Measurements from ENCODE around the gene FOXJ1. TPM values are rescaled to one million over a fixed set of nuclear protein-coding genes. Genes with fewer than 3 reads are reported as not detected.

FOXJ1 gene
- total RNA-seq, 1 donor from 2014 or later, result 0.82 TPM

DNA sequence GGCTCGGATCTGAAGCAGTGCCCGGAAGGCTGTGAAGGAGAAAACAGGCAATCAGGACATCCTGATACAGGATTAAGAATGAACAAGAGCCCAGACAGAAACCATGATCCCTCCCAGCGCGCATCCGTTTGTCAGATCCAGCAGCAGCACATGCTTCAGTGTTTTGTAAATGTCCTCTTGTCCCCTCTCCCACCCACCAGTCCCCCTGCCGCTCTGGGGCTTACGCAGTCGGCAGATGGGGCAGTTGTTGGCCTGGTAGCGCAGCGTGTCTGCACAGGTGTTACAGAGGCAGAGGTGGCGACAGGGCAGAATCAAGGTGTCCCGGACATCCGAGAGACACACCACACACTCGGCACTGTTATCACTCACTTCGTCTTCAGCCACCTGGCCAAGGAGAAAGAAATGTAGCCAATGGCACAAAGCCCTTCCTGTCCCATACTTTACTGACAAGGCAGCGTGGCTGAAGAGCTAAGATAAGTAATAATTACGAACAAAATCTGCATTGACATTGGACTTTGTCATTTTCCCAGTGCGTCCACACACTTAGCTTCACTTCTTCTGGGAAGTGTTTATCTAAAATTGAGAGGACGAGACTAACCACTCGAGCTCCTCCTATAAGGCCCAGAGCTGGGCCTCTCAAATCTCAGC lies 20.7 kb upstream of the FOXJ1 start:
- FAIRE-seq, result no peak
- DNase-seq (ENCODE audit: low spot score in 2 of 2), result no peak

DNA sequence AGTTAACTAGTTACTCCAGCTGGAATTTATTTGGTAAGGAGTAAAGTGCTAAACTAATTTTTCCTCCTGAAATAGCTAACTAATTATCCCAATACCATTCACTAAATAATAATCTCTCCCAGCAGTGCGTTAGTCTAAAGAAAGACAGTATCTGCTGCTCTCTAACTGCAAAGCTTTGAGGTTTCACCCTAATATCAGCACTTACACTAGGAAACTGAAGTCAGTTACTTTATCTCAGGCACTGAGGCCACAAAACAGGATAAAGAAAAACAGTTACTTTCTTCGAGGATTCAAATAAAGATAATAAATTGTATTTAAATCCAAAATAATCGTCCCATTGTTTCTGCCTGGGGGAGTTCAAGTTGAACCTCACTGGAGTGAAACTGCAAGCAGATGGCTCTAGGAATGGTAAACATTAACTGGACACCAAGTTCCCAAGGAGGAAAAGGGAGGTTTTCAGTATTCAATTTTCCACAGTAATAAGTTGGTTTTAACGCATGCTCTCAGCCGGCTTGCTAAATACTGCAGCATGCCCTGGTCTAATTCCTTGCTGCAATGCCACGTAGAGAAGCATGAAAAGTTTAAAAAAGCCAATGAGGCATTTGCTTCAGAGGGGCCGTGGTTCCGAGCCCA lies 20.0 kb upstream of the FOXJ1 start:
- DNase-seq (ENCODE audit: low spot score in 2 of 2) (no peak), FAIRE-seq (no peak)

DNA sequence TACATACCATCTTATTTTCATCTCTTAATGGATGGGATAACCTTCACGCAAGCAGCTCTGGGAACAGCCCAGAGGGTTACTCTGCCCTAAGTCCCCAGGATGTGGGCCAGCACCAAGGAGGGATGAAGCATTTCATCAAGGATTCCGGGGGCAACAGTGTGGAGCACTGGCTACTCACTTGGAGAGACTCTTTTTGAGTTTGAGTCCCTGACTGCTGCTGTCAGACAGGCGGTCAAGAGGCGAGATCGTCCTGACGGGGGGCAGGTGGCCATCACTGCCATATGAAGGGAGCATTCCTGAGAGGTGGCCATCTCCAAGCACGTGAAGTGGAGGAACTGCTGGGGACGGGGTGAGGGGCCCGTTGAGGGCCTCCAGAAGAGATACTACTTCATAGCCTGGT lies 18.1 kb upstream of the FOXJ1 start:
- DNase-seq (ENCODE audit: low spot score in 2 of 2) (no peak), FAIRE-seq (no peak)

DNA sequence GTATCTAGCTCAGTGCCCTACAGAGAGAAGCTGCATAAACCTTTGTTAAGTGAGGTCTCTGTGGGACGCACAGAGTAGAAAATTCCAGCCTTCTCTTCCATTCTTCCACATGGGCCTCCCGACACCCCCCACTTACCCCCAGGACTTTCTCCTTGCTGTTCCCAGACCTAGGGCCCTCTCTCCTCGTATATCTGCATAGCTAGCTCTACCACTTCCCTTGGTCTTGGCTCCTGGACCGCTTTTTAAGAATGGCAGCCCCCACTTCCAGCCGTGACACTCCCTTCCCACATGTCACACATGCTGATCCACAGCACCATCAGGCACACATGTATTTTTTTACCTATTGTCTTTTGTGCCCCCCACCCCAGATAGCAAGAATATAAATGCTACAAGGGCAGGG lies 16.7 kb upstream of the FOXJ1 start:
- FAIRE-seq (no peak), DNase-seq (ENCODE audit: low spot score in 2 of 2) (no peak)

DNA sequence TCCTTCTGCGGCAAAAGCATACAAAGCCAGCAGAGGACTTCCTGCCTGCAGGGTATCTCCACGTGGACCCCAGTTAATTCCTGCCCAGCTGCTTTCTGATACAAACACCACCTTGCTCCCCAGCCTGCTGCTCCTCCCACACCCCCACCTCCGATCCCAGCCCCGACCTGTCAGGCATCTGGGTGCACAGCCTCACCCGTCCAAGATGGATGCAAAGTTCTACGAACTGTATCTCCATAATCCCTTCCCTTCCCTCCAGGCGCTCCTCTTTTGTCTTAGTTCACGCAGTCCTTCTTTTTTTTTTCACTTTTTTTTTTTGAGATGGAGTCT lies 15.6 kb upstream of the FOXJ1 start:
- DNase-seq (ENCODE audit: low spot score in 2 of 2) (no peak), FAIRE-seq (no peak)

DNA sequence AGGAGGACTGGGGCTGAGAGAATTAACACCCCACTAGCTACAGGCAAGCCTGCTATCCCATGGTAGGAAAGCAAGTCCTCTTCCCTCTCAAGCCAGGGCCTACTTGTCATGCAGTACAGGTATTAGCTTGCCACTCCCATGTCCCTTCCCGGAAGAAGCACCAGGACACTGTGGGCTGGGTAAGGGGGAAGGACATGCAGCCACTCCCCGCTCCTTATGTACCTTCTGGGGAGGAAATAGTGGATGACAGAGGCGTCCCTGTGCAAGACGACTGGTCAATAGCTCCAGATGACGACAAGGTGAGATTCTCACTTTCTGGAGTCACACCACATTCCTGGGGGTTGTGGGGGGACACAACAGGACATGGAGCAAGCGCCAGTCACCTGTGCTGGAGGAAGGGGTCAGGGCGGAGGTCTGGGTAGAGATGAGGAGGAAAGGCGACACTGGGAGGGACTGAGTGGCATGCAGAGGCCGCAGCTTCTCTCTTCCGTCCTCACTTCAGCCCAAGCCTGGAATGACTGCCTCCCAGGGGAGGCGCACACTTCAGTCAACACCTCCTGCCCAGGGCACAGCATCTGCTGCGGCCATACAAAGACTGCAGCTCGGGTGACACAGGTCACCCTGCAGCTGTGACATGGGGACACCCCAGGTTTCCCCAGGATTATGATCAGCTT lies 15.1 kb upstream of the FOXJ1 start:
- DNase-seq (ENCODE audit: low spot score in 2 of 2) (no peak), FAIRE-seq (no peak)

DNA sequence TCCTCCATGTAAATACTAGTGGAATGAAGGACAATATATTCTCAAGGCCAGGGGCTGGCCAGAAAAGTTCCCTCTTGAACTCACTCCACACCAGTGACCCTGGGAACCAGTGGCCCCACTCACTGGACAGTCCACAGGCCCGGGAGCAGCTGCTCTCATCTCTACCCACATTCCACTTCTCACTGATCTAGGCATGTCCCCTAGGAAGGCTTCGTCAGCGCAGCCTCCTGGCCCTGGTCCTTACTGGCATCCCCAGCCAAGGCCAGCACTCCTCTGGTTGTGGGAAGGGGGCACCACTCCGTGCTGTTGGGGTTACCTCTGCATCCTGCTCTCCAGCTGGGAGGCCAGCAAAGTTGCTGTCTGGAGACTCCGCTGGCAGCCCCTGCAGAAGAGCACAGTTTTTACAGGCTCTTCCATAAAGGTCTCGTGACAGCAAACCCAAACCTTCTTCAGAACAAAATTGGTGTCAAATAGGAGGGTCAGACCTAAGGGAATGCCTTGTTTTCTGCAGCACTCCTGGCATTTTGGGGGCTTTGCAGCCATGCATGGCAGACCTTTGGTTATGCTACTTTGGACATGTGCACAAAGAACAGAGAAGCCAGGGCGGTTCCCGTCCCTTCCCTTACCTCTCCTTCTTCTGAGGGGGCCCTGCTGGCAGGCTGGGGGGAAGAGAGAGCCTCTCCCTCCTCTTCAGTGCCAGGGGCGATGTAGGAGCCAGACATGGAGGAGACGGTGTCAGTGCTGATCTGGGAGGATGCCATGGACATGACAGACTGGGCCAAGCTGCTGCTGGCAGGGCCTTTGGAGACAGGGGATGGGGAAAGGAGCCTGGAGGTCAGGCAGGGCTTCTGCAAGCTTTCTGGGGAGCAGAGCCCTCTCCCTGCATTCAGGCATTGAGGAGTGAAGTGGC lies 14.1 kb upstream of the FOXJ1 start:
- FAIRE-seq (no peak), DNase-seq (ENCODE audit: low spot score in 2 of 2) (no peak)

DNA sequence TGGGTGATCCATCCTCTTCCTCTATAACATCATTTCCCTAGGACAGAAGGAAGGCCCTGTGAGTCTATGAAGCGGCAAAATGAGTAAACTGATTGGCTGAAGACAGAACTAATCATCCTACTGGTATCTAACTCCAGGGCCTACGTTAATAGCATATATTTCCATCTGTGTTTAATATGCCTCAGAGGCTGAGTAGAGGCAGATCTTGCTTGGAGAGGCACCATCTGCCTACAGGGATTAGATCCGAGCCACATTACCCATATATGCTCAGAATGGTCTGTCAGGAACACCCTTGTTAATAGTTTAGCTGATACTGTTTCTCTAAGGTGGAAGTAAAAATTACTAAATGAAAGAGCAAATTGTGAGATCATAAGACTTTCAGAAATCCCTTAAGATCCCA lies 13.2 kb upstream of the FOXJ1 start:
- DNase-seq (ENCODE audit: low spot score in 2 of 2), result no peak
- no peak for FAIRE-seq

DNA sequence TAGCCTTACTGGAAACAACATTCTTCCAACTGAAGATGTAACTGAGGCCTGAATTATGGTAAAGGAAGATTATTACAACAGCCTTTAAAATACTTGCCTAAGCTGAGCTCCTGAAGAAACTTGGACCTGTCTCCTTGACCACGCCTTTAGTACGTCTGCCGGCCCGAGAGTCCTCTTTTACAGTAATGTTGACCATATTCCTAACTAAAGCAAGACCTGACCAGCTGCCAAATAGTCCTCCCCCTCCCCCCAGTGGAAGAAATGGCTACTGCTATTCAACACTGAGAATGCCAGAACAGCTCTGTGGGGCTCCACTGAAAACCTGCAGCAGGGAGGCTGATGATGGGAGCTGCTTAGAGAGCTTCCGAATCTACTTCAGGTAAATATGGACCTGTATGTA lies 12.6 kb upstream of the FOXJ1 start:
- DNase-seq (ENCODE audit: low spot score in 2 of 2) (no peak), FAIRE-seq (no peak)

DNA sequence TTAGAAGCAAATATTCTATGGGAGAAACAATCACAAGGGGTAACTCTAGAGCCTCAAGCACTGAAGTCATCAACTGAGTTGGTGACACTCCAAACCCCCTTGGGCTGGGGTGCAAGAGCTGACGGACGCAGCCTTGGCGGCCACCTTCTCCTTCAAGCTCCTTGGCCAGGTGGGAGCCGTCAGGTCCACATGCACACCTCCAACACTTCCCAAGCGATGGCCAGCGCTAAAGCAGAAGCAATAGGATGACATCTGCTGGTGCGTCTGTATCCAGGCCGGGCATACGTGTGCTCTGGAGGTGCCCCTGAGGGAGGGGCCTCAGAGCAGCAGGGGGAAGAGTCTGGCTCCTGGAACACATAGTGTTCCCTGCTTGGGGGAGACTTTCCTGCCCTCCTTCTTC lies 12.2 kb upstream of the FOXJ1 start:
- DNase-seq (ENCODE audit: low spot score in 2 of 2) (no peak), FAIRE-seq (no peak)

DNA sequence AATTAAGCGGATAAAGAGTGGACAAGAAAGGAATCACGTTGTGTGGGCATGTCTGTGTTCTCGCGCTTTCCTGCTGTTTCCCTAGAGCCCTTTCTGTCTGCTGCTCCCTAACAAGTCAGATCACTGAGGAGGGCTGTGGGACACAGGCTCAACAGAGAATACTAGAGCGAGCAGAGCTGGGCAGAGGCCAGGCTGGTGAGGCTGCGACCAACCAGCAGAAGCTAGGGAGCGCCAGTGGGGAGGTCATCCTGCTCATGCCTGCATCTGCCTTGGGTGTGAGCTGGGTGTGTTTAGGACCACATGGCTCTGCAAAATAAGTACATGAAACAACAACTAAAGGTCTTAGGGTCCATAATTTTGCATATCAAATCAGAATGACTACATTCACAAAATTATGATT lies 11.5 kb upstream of the FOXJ1 start:
- FAIRE-seq, result no peak
- DNase-seq (ENCODE audit: low spot score in 2 of 2), result no peak

DNA sequence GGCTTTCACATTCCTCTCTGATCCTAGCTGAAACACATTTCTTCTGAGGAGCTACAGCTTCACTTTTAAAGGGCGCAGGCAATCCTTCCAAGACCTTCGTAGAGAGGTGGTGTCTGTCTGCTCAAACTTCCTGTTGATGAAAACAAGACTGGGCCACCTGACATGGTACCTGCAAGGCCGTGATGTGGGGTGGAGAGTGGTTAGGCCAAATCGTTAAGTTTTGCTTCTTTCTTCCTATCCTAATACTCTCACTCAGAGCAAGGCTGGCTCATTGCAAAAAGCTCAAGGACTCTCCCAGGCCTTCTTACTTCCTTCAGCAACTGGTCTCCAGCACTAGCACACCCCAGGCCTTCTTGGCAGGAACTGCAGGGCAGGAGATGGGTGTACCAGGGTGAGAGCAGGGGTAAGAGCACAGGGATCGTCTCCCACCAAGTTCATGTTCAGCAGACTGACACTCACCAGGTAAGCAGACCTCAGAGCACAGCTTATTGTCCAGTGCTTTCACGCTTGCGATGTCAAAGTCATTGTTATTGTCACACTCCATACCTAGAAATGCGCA lies 10.9 kb upstream of the FOXJ1 start:
- no peak for DNase-seq (ENCODE audit: low spot score in 2 of 2)

DNA sequence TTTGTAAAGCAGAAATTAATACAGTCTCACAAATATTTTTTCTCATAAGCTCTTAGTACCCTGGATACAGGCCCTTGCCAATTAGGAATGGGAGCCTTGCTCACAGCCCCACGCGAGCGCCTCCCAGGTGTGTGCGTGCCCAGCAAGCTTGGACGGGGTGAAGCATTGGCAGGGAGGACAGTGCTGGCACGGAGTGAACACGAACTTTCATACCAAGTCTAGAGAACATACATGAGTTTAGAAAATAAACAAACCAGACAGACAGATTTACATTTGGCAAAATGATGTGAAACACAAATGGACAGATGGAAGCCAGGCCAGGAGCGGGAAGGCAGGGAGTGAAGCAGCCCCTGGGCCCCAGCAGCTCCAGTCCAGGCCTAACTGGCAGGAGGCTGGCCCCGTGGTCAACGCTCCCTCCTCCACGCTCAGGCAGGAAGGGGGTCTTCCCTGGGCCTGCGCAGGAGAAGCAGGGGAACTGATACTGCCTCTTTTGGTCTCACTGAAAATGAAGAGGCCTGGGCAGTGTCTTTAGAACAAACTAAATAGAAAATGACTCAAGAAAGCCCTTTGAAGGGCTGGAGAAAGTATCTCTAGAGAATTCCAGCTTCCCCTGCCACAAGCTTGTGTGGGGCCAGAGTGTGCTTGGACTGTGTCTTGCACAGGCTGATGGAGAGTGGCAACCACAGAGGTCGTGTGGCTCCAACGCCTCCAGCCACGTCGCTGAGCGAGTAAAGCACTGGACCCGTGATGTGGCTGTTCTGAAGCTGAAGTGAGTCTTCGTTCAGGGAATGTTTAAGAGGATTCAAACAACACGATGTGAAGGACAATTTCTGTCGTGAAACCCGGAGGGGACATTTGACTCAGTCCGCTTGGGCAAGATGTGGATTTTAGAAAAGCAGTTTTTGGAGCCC lies 9.9 kb upstream of the FOXJ1 start:
- no peak for FAIRE-seq
- DNase-seq (ENCODE audit: low spot score in 2 of 2), result no peak

More for the DNA sequence above, 10.9 kb upstream of the FOXJ1 start:
- FAIRE-seq, result no peak

DNA sequence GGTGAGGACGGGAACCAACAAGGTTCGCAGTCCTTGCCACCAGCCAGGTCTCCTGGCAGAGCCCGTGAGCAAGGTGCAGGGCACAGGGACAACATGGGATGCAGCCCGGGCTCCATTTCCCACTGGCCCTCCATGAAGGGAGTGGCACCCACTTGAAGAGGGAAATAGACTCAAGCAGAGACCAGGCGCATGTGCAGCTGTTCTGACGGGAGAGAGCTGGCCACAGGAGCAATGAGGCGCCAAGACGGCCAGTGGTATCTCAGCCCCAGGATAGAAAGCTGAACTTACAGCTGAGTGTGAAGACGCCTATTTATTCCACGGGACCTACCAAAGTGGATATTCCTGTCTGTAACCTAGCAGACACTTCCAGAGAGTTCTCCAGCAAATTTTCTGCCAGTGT lies 8.2 kb upstream of the FOXJ1 start:
- no peak for DNase-seq (ENCODE audit: low spot score in 2 of 2)
- no peak for FAIRE-seq

DNA sequence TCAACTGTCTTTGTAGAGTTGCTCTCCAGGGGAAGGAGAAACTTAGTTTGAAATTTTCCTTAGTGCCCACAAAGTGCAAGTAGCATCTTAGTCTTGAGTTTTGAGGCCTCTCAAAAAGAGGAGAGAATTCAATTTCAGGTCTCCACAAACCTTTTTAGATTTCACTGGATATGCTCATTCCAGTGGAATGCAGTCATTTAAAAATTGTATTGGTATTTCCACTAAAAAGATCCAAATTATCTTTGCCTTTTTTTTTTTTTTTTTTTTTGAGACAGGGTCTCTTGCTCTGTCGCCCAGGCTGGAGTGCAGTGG lies 6.9 kb upstream of the FOXJ1 start:
- DNase-seq (ENCODE audit: low spot score in 2 of 2) (no peak), FAIRE-seq (no peak)

DNA sequence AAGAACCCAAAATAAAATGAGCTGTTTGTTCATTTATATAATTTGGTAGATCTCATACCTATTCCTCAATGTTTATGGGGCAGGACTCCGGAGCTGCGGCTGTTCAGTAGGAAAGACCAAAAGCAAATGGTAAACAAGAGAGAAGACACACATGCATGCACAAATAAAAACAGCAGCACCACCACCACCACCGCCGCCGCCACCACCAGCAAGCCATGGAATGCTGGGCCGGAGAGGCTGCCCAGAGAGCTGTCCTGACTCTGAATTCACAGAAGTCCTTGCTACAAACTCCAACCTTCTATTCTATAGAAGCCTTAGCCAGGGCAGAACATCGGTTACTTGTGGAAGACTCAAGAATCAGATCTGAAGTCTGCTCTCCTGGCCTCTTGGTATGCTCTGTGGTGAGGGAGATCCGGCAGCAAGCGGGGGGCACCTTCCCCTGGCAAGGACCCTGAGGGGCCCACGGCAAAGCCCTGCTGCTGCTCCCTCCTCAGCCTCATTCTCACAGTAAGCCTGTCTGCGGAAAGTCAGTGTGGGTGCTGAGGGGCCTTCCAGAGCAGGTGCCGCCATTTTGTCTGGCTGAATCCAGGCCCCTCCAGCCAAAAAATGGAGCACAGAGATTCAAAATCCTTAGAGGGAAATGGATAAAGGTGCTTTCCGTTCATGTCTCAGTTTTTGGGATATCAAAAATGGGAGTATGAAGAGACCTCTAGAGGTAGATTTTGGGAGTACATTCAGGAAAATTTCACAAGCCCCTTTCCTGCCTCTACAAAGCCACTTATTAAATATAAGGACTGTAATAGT lies 6.4 kb upstream of the FOXJ1 start:
- DNase-seq (ENCODE audit: low spot score in 2 of 2), result no peak
- FAIRE-seq, result no peak

DNA sequence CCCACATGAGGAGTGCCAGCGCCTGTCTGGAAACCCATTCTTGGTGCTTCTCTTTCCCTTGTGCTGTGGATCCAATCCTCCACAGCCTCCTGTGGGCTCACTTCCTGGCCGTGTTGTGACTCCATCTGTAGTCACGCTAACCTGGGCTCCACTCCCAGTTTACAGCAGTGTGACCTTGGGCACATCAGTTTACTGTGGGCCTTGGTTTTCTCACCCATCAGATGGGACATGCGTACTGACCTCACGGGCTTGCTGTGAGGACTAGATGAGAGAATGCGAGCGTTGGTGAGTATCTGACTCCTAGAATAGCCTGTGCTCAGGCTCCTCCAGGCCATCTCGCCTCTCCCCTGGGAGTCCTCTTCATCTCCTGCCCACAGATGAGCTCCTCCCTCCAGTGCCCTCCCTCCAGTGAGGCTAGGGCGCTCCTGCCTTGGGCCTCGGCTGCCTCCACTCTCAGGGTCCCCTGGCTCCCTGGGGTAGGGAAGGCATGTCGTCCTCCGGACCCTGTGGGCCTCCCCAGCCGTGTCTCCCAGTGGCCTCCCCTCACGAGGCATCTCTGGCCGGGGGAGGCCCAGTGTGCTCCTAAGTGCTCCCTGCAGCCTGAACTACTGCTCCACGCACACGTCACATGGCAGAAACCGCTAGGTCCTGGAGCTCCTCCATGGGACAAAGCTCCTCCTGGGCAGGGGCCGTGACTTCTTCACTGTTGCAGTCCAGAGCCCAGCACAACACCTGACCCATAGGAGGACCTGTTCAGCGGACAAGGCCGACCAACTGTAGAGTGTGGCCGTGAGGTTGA lies 5.2 kb upstream of the FOXJ1 start:
- FAIRE-seq, result no peak
- no peak for DNase-seq (ENCODE audit: low spot score in 2 of 2)
